Choroid plexus epithelial cell (primary cell): ENCODE measurements around the gene TMEM233.

Experiments used
- DNase-seq: peaks from one replicate; pipeline ENCODE4 v3.0.0-alpha.2; 2010; ENCODE audit warnings: low read depth
- H3K4me3 ChIP-seq: 2 replicates; pipeline ENCODE4 v1.5.1; 2011; ENCODE audit warnings: low read depth, mild to moderate bottlenecking, control low read depth, low read length, moderate library complexity
- CTCF ChIP-seq: conservative IDR thresholded peaks from 2 replicates; pipeline ENCODE4 v1.5.1; 2011; ENCODE audit warnings: low read depth, mild to moderate bottlenecking, control low read depth, inconsistent platforms, low read length, moderate library complexity

Gene TMEM233

GRCh38 chr12:119685375-119685774 is 91.8 kb downstream of the TMEM233 start:
- DNase-seq: no peak
- H3K4me3 ChIP-seq: no peak overlapping the region
- TF ChIP-seq CTCF: no peak

- TF ChIP-seq CTCF: no peak
- no peak overlapping the region for H3K4me3 ChIP-seq
- DNase-seq: no peak
These were observed 92.8 kb downstream of the TMEM233 start for GRCh38 chr12:119686355-119686754.

GRCh38 chr12:119686776-119687175 is 93.2 kb downstream of the TMEM233 start:
- no peak for TF ChIP-seq CTCF
- H3K4me3 ChIP-seq: no peak overlapping the region
- no peak for DNase-seq

GRCh38 chr12:119687406-119687805 is 93.8 kb downstream of the TMEM233 start:
- no peak for TF ChIP-seq CTCF
- DNase-seq: no peak
- no peak overlapping the region for H3K4me3 ChIP-seq

GRCh38 chr12:119687879-119688278 is 94.3 kb downstream of the TMEM233 start:
- DNase-seq: no peak
- H3K4me3 ChIP-seq: no peak overlapping the region
- TF ChIP-seq CTCF: no peak

GRCh38 chr12:119689935-119690500 is 96.4 kb downstream of the TMEM233 start:
- TF ChIP-seq CTCF: no peak
- DNase-seq: no peak
- no peak overlapping the region for H3K4me3 ChIP-seq

GRCh38 chr12:119691202-119691810 is 97.7 kb downstream of the TMEM233 start:
- DNase-seq: no peak
- no peak overlapping the region for H3K4me3 ChIP-seq
- TF ChIP-seq CTCF: no peak
